CD14-positive monocyte (primary cell): ENCODE data around the gene CLEC4G. TPM values are rescaled to one million over a fixed set of nuclear protein-coding genes. Genes with fewer than 3 reads are reported as not detected.

Source experiments
- DNase-seq, 3 donors: peaks; one replicate each; pipeline ENCODE4 v3.0.0-alpha.2; 2011 to 2022
- H2AFZ ChIP-seq: 2 replicates; pipeline ENCODE4 v1.6.0; 2012; ENCODE audit warnings: mild to moderate bottlenecking, low read depth, low read length, inconsistent platforms; ENCODE audit not compliant: insufficient read depth, poor library complexity, severe bottlenecking
- H3K27ac ChIP-seq, 2 donors: 1 replicate in 1 of 2; 2 replicates in 1 of 2; pipeline ENCODE4 v1.5.1; 2012 to 2013; ENCODE audit warnings: low read length in 2 of 2, control low read depth in 1 of 2, inconsistent platforms in 1 of 2, low read depth in 1 of 2, mild to moderate bottlenecking in 1 of 2
- H3K27me3 ChIP-seq, 2 donors: one replicate each; pipeline versions ENCODE4 v1.6.0 to v1.6.1; 2011 to 2013; ENCODE audit warnings: low read length in 2 of 2; ENCODE audit not compliant: control insufficient read depth in 2 of 2, insufficient read depth in 2 of 2
- H3K36me3 ChIP-seq, 2 donors: replicated peaks in 1 of 2; 1 replicate in 1 of 2; 2 replicates in 1 of 2; pipeline versions ENCODE4 v1.5.1 to v1.6.1; 2012 to 2013; ENCODE audit warnings: low read length in 2 of 2, control low read depth in 1 of 2, inconsistent platforms in 1 of 2, mild to moderate bottlenecking in 1 of 2; ENCODE audit not compliant: insufficient read depth in 2 of 2, control insufficient read depth in 1 of 2
- H3K4me1 ChIP-seq, 2 donors: 1 replicate in 1 of 2; 2 replicates in 1 of 2; pipeline versions ENCODE4 v1.5.1 to v1.6.1; 2012 to 2013; ENCODE audit warnings: low read length in 2 of 2, control low read depth in 1 of 2, inconsistent platforms in 1 of 2, mild to moderate bottlenecking in 1 of 2, moderate library complexity in 1 of 2; ENCODE audit not compliant: insufficient read depth in 2 of 2, control insufficient read depth in 1 of 2
- H3K4me2 ChIP-seq: replicated peaks from 2 replicates; pipeline ENCODE3; 2012; ENCODE audit warnings: low read length, moderate library complexity, mild to moderate bottlenecking; ENCODE audit not compliant: poor library complexity, severe bottlenecking; ENCODE audit errors: extremely low read depth
- H3K4me3 ChIP-seq, 3 experiments: fragments of 200-600 bp in 1 of 3; sonication (generic) in 1 of 3; replicated peaks in 1 of 3; 1 replicate in 2 of 3; 2 replicates in 1 of 3; pipeline ENCODE4 v1.5.1; 2011 to 2013; ENCODE audit warnings: low read length in 3 of 3, mild to moderate bottlenecking in 3 of 3, control low read depth in 2 of 3, low read depth in 2 of 3, inconsistent platforms in 1 of 3, moderate library complexity in 1 of 3
- H3K79me2 ChIP-seq: 2 replicates; pipeline ENCODE4 v1.6.0; 2012; ENCODE audit warnings: mild to moderate bottlenecking, control low read depth, inconsistent platforms, low read length, moderate library complexity; ENCODE audit not compliant: insufficient read depth
- H3K9ac ChIP-seq: 2 replicates; pipeline ENCODE4 v1.6.0; 2017; ENCODE audit warnings: low read length, mild to moderate bottlenecking; ENCODE audit not compliant: insufficient read depth, poor library complexity, severe bottlenecking
- H3K9me3 ChIP-seq, 2 donors: replicated peaks in 1 of 2; 1 replicate in 1 of 2; 2 replicates in 1 of 2; pipeline versions ENCODE4 v1.5.1 to v1.6.1; 2012 to 2013; ENCODE audit warnings: low read length in 2 of 2, control low read depth in 1 of 2; ENCODE audit not compliant: control insufficient read depth in 1 of 2, insufficient read depth in 1 of 2
- H4K20me1 ChIP-seq: 2 replicates; pipeline ENCODE4 v1.6.0; 2012; ENCODE audit warnings: mild to moderate bottlenecking, low read length, control low read depth, moderate library complexity; ENCODE audit not compliant: insufficient read depth
- H3K27ac Mint-ChIP-seq, 7 donors: one replicate each; pipeline ENCODE4 v1.8.0; 2020; ENCODE audit warnings: mild to moderate bottlenecking in 7 of 7, mixed read lengths in 7 of 7, moderate library complexity in 6 of 7, inconsistent platforms in 2 of 7
- H3K27me3 Mint-ChIP-seq, 3 donors: one replicate each; pipeline ENCODE4 v1.8.0; 2021 to 2022; ENCODE audit warnings: low read depth in 3 of 3, mild to moderate bottlenecking in 3 of 3, mixed read lengths in 3 of 3, moderate library complexity in 3 of 3, inconsistent platforms in 1 of 3
- H3K36me3 Mint-ChIP-seq, 2 donors: one replicate each; pipeline ENCODE4 v1.8.0; 2020; ENCODE audit warnings: mixed read lengths in 2 of 2, inconsistent platforms in 1 of 2, mild to moderate bottlenecking in 1 of 2
- H3K4me1 Mint-ChIP-seq: one replicate; pipeline ENCODE4 v1.8.0; 2020; ENCODE audit warnings: mild to moderate bottlenecking, mixed read lengths
- H3K4me3 Mint-ChIP-seq, 2 donors: one replicate each; pipeline ENCODE4 v1.8.0; 2020; ENCODE audit warnings: mild to moderate bottlenecking in 2 of 2, mixed read lengths in 2 of 2, moderate library complexity in 1 of 2
- H3K9me3 Mint-ChIP-seq, 7 donors: one replicate each; pipeline ENCODE4 v1.8.0; 2020 to 2022; ENCODE audit warnings: mixed read lengths in 7 of 7, mild to moderate bottlenecking in 6 of 7, moderate library complexity in 6 of 7, inconsistent platforms in 2 of 7
- WGBS: methylation state at CpG from one replicate; pipeline ENCODE4 v1.1.5; 2013; ENCODE audit warnings: missing lambda C conversion rate; ENCODE audit not compliant: insufficient coverage; 5-methylcytosine and 5-hydroxymethylcytosine counted together
- intact Hi-C, 2 donors: fragments of 100-400 bp; cut with micrococcal nuclease; formaldehyde crosslinking; loops; one replicate each; pipeline versions ENCODE4 v1.15.0 to v1.15.1; 2023
- polyA plus RNA-seq, 3 donors: library from polyadenylated mRNA; depleted of rRNA in 1 of 3; unstranded in 2 of 3; stranded (reverse) in 1 of 3; fragments of 300-500 nt in 2 of 3; fragments of >200 nt in 1 of 3; fragmentation: Illumina TruSeq in 2 of 3; gene quantifications; 1 replicate in 2 of 3; 2 replicates in 1 of 3; pipeline ENCODE4 v1.2.3, GENCODE V29; 2012 to 2021
- TF ChIP-seq, protein P1 (sequence below): fragments of 200-600 bp; IDR thresholded peaks from one replicate; pipeline ENCODE4 v1.8.0; 2022; ENCODE audit warnings: antibody characterized with exemption, mild to moderate bottlenecking

Gene CLEC4G
- polyA plus RNA-seq, 3 donors: 4.7 to 7.9 (median 7.1) TPM

DNA sequence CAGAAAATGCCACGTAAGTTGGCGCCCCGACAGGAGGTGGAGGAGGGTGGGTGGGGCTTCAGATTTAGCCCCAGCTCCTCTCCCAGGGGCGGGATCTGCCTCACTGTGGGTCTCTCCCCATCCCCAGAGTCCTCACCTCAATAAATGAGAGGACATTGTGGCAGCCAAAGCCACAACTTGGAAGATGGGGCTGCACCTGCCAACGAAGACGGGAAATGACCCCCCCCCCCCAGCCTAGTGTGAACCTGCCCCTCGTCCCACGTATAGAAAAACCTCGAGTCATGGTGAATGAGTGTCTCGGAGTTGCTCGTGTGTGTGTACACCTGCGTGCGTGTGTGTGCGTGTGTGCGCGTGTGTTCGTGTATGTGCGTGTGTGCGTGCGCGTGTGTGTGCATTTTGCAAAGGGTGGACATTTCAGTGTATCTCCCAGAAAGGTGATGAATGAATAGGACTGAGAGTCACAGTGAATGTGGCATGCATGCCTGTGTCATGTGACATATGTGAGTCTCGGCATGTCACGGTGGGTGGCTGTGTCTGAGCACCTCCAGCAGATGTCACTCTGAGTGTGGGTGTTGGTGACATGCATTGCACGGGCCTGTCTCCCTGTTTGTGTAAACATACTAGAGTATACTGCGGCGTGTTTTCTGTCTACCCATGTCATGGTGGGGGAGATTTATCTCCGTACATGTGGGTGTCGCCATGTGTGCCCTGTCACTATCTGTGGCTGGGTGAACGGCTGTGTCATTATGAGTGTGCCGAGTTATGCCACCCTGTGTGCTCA lies 52.7 kb downstream of the CLEC4G start:
- peaks cover 20% of the 10 kb centered on the region for H4K20me1 ChIP-seq
- peak; percentile 74 to 81 (median 76) for DNase-seq
- H3K36me3 ChIP-seq: peaks cover 10 to 20% of the 10 kb centered on the region in 2 donors
- TF ChIP-seq, protein P1, sequence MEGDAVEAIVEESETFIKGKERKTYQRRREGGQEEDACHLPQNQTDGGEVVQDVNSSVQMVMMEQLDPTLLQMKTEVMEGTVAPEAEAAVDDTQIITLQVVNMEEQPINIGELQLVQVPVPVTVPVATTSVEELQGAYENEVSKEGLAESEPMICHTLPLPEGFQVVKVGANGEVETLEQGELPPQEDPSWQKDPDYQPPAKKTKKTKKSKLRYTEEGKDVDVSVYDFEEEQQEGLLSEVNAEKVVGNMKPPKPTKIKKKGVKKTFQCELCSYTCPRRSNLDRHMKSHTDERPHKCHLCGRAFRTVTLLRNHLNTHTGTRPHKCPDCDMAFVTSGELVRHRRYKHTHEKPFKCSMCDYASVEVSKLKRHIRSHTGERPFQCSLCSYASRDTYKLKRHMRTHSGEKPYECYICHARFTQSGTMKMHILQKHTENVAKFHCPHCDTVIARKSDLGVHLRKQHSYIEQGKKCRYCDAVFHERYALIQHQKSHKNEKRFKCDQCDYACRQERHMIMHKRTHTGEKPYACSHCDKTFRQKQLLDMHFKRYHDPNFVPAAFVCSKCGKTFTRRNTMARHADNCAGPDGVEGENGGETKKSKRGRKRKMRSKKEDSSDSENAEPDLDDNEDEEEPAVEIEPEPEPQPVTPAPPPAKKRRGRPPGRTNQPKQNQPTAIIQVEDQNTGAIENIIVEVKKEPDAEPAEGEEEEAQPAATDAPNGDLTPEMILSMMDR: peak; percentile 32
- H3K4me2 ChIP-seq: peak overlapping the region; percentile 97
- peak overlapping the region; percentile 74 for H3K9ac ChIP-seq
- H3K27me3 ChIP-seq: no peaks in the 10 kb centered on the region
- H3K9me3 ChIP-seq: no peaks in the 10 kb centered on the region
- peak overlapping the region in 1 of 3 experiments; percentile 96 for H3K4me3 ChIP-seq
- intact Hi-C loops: loop anchor here in 1 of 2 donors (5.0 kb wide), 1 partner anchor 42 kb away; the partner anchor contains the start of gene STXBP2
- Mint-ChIP-seq H3K9me3 (peaks cover 0 to 2% (median 1%) of the 10 kb centered on the region in 7 donors), H3K27ac (peak overlapping the region; percentile 93 to 99 (median 98)), H3K4me1 (peaks cover 69% of the 10 kb centered on the region), H3K27me3 (peaks cover 0 to 2% (median 0%) of the 10 kb centered on the region in 3 donors), H3K36me3 (peaks cover 14 to 31% of the 10 kb centered on the region in 2 donors), H3K4me3 (peak overlapping the region; percentile 66 to 69)
- no peak overlapping the region for H2AFZ ChIP-seq
- peaks cover 73 to 86% of the 10 kb centered on the region in 2 donors for H3K4me1 ChIP-seq
- 43% methylated on average over 20 of the region's 30 CpGs for WGBS
- H3K27ac ChIP-seq: peak overlapping the region; percentile 76 to 96
- H3K79me2 ChIP-seq: peaks cover 88% of the 10 kb centered on the region

Other genes starting within 250 kb of the CLEC4G start
- gene PEX11G, start 243.1 kb downstream of the CLEC4G start, polyA plus RNA-seq: 1 to 10 TPM in 2 of 3 donors, under 1 TPM in 1; 0.77 to 3.0 (median 1.4) TPM
- 1 to 10 TPM in 2 of 3 donors, under 1 TPM in 1; 0.41 to 8.6 (median 1.0) TPM for gene ZNF358, start 216.0 kb downstream of the CLEC4G start, polyA plus RNA-seq
- gene MCOLN1, start 209.5 kb downstream of the CLEC4G start, polyA plus RNA-seq: 100 to 1,000 TPM in 1 of 3 donors, 10 to 100 TPM in 2; 32.8 to 133 (median 34.3) TPM
- 100 to 1,000 TPM in 1 of 3 donors, 10 to 100 TPM in 2; 11.2 to 178 (median 14.4) TPM for gene PNPLA6, start 196.4 kb downstream of the CLEC4G start, polyA plus RNA-seq
- under 1 TPM in 1 of 3 donors, not detected in 2; 0.05 TPM for gene CAMSAP3, start 136.2 kb downstream of the CLEC4G start, polyA plus RNA-seq
- gene XAB2, start 102.6 kb downstream of the CLEC4G start, polyA plus RNA-seq: 10 to 100 TPM in 1 of 3 donors, 1 to 10 TPM in 2; 4.6 to 55.7 (median 8.8) TPM
- 100 to 1,000 TPM in 2 of 3 donors, 10 to 100 TPM in 1; 64.6 to 386 (median 300) TPM for gene PET100, start 102.3 kb downstream of the CLEC4G start, polyA plus RNA-seq
- gene PCP2, start 98.4 kb downstream of the CLEC4G start, polyA plus RNA-seq: 1 to 10 TPM in 1 of 3 donors, not detected in 2; 1.8 TPM
- 100 to 1,000 TPM; 249 to 846 (median 327) TPM for gene STXBP2, start 95.0 kb downstream of the CLEC4G start, polyA plus RNA-seq
- 100 to 1,000 TPM in 1 of 3 donors, 10 to 100 TPM in 2; 42.1 to 119 (median 60.0) TPM for gene RETN, start 63.1 kb downstream of the CLEC4G start, polyA plus RNA-seq
- 100 to 1,000 TPM in 2 of 3 donors, 10 to 100 TPM in 1; 79.4 to 122 (median 104) TPM for gene MCEMP1, start 55.0 kb downstream of the CLEC4G start, polyA plus RNA-seq
- 100 to 1,000 TPM; 126 to 449 (median 414) TPM for gene TRAPPC5, start 51.3 kb downstream of the CLEC4G start, polyA plus RNA-seq
- gene FCER2, start 30.0 kb downstream of the CLEC4G start, polyA plus RNA-seq: 1 to 10 TPM; 1.1 to 4.1 (median 2.1) TPM
- 1 to 10 TPM; 1.1 to 2.1 (median 1.8) TPM for gene CD209, start 15.4 kb upstream of the CLEC4G start, polyA plus RNA-seq
- not detected for gene CLEC4M, start 31.1 kb upstream of the CLEC4G start, polyA plus RNA-seq
- 1 to 10 TPM in 2 of 3 donors, under 1 TPM in 1; 0.76 to 5.7 (median 1.3) TPM for gene EVI5L, start 98.1 kb upstream of the CLEC4G start, polyA plus RNA-seq
- gene PRR36, start 142.3 kb upstream of the CLEC4G start, polyA plus RNA-seq: not detected
- not detected for gene LRRC8E, start 156.4 kb upstream of the CLEC4G start, polyA plus RNA-seq
- 10 to 100 TPM in 1 of 3 donors, 1 to 10 TPM in 1, under 1 TPM in 1; 0.92 to 39.5 (median 1.5) TPM for gene MAP2K7, start 171.8 kb upstream of the CLEC4G start, polyA plus RNA-seq
- gene TGFBR3L, start 182.7 kb upstream of the CLEC4G start, polyA plus RNA-seq: not detected
- gene SNAPC2, start 188.2 kb upstream of the CLEC4G start, polyA plus RNA-seq: 10 to 100 TPM; 15.7 to 27.5 (median 18.3) TPM
- gene CTXN1, start 194.0 kb upstream of the CLEC4G start, polyA plus RNA-seq: not detected
- gene TIMM44, start 211.6 kb upstream of the CLEC4G start, polyA plus RNA-seq: 10 to 100 TPM in 2 of 3 donors, 1 to 10 TPM in 1; 9.5 to 33.2 (median 10.4) TPM